ENCODE data around the gene HOMER3. TPM values are rescaled to one million over a fixed set of nuclear protein-coding genes. Genes with fewer than 3 reads are reported as not detected.

The HOMER3 gene
- total RNA-seq, 1 experiment from 2014 or later = 58.9 TPM

DNA sequence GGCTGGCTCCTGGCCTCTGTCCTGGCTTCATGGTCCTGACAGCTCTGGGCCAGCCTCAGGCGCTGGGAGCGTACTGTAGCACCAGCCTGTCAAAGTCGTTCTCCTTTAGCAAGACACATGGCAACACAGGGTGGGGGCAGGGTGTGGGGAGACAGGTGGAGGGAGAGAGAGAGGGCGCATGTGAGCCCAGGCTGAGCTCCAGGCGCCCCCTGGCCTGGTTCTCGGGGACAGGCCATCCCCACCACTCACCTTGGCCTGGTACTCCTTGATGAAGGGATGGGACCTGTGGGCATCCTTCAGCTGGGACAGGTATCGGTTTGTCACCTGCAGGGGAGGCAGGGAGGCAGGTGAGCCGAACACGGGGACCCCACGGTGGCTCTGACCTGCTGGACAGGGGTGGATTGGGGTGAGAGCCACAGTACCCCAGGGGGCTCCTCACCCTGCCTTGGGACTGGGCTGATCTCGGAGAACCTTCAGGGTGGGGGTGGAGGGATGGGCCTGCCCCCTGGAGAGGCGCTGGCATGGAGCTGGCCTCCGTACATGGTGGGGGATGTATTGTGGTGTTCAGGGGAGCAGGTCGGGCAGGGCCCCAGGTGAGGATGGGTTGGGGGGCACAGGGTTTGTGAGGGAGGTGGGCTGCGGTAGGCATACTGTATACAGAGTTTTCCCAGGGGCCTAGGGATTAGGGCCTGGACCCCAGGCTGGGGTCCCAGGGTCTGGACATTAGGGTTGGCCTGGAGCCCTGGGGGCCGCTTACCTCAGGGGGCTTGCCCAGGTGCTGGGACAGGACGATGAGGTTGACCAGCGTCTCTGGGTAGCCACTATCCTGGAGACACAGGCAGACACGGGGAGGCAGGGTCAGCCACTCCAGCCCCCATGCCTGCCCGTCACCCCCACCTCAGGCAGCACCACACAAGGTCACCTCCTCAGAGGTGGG, 41.1 kb downstream of the HOMER3 start:
- TF ChIP-seq CTCF (IDR thresholded peaks at IDR 0.05) (no peak), POLR2AphosphoS5 (IDR thresholded peaks at IDR 0.05; ENCODE audit: low read depth, low read length) (no peak), SIN3A (IDR thresholded peaks at IDR 0.05; ENCODE audit: borderline replicate concordance, insufficient read depth, low read depth, low read length) (no peak), TCF7L2 (IDR thresholded peaks at IDR 0.05; ENCODE audit: low read depth, low read length) (no peak)
- TF ChIP-seq, protein P1, sequence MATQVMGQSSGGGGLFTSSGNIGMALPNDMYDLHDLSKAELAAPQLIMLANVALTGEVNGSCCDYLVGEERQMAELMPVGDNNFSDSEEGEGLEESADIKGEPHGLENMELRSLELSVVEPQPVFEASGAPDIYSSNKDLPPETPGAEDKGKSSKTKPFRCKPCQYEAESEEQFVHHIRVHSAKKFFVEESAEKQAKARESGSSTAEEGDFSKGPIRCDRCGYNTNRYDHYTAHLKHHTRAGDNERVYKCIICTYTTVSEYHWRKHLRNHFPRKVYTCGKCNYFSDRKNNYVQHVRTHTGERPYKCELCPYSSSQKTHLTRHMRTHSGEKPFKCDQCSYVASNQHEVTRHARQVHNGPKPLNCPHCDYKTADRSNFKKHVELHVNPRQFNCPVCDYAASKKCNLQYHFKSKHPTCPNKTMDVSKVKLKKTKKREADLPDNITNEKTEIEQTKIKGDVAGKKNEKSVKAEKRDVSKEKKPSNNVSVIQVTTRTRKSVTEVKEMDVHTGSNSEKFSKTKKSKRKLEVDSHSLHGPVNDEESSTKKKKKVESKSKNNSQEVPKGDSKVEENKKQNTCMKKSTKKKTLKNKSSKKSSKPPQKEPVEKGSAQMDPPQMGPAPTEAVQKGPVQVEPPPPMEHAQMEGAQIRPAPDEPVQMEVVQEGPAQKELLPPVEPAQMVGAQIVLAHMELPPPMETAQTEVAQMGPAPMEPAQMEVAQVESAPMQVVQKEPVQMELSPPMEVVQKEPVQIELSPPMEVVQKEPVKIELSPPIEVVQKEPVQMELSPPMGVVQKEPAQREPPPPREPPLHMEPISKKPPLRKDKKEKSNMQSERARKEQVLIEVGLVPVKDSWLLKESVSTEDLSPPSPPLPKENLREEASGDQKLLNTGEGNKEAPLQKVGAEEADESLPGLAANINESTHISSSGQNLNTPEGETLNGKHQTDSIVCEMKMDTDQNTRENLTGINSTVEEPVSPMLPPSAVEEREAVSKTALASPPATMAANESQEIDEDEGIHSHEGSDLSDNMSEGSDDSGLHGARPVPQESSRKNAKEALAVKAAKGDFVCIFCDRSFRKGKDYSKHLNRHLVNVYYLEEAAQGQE (IDR thresholded peaks at IDR 0.05; ENCODE audit: insufficient read depth in 1 of 2, low read depth in 2 of 2, low read length in 1 of 2) = no peak
- CTCF ChIA-PET = no interaction called here
- POLR2A ChIA-PET = interaction anchor here (0.5 kb wide), 1 partner anchor 18 kb away, joined by 11 read pairs; no protein-coding TSS in a partner anchor
- no peak for ATAC-seq
- Histone ChIP-seq H3K9me3 (ENCODE audit: control insufficient read depth, insufficient read depth, low read depth, low read length) (no peaks in the 10 kb centered on the region), H3K4me3 (ENCODE audit: low read depth in 2 of 2, low read length in 2 of 2) (no peak overlapping the region), H3K4me1 (ENCODE audit: control insufficient read depth, insufficient read depth, low read length) (no peaks in the 10 kb centered on the region), H3K36me3 (ENCODE audit: control insufficient read depth, insufficient read depth, low read length) (no peaks in the 10 kb centered on the region), H3K27ac (ENCODE audit: low read length) (no peak overlapping the region), H3K27me3 (ENCODE audit: control insufficient read depth, insufficient read depth, low read length) (no peaks in the 10 kb centered on the region)
- BruUV-seq (replicated peaks) = no TSS peak
- DNase-seq (ENCODE audit: low read depth, low spot score) = no peak
- in situ Hi-C loops (cut with HindIII; ENCODE audit: low pct_unique_long_range_greater_than_20kb, low sequenced_read_pairs) = no loop called here
- intact Hi-C loops (cut with micrococcal nuclease; ENCODE audit: unreplicated experiment) = no loop called here

GRCh38 chr19:18898607-18899408, 42.2 kb downstream of the HOMER3 start:
- no peaks in the 10 kb centered on the region for H3K36me3 ChIP-seq (ENCODE audit: control insufficient read depth, insufficient read depth, low read length)
- no TSS peak for BruUV-seq (replicated peaks)
- ATAC-seq (no peak), DNase-seq (ENCODE audit: low read depth, low spot score) (no peak)
- ChIA-PET CTCF (interaction anchor here (0.6 kb wide), 1 partner anchor 226 kb away, joined by 3 read pairs; no protein-coding TSS in a partner anchor), POLR2A (no interaction called here)
- H3K27me3 ChIP-seq (ENCODE audit: control insufficient read depth, insufficient read depth, low read length) = no peaks in the 10 kb centered on the region
- H3K27ac ChIP-seq (ENCODE audit: low read length) = no peak overlapping the region
- TF ChIP-seq POLR2AphosphoS5 (IDR thresholded peaks at IDR 0.05; ENCODE audit: low read depth, low read length) (no peak), SIN3A (IDR thresholded peaks at IDR 0.05; ENCODE audit: borderline replicate concordance, insufficient read depth, low read depth, low read length) (no peak), TCF7L2 (IDR thresholded peaks at IDR 0.05; ENCODE audit: low read depth, low read length) (no peak), CTCF (IDR thresholded peaks at IDR 0.05) (no peak)
- TF ChIP-seq, protein P1 (IDR thresholded peaks at IDR 0.05; ENCODE audit: insufficient read depth in 1 of 2, low read depth in 2 of 2, low read length in 1 of 2) = no peak
- H3K9me3 ChIP-seq (ENCODE audit: control insufficient read depth, insufficient read depth, low read depth, low read length) = no peaks in the 10 kb centered on the region
- intact Hi-C loops (cut with micrococcal nuclease; ENCODE audit: unreplicated experiment) (no loop called here), in situ Hi-C loops (cut with HindIII; ENCODE audit: low pct_unique_long_range_greater_than_20kb, low sequenced_read_pairs) (no loop called here)
- no peak overlapping the region for H3K4me3 ChIP-seq (ENCODE audit: low read depth in 2 of 2, low read length in 2 of 2)
- no peaks in the 10 kb centered on the region; the same call in 1 of the 2 replicates for H3K4me1 ChIP-seq (ENCODE audit: control insufficient read depth, insufficient read depth, low read length)

All from Panc1 (cell line).